Mononuclear cell (primary cell): ENCODE results near the gene FBP1. TPM values are rescaled to one million over a fixed set of nuclear protein-coding genes. Genes with fewer than 3 reads are reported as not detected.
"Not testable (repeated sequence)": the region's sequence is repeated elsewhere in the genome, so short reads cannot be mapped to it uniquely, and the experiment has no call there.

Experiments
- H3K27me3 ChIP-seq: 2 replicates; pipeline ENCODE4 v1.6.0; 2011; ENCODE audit warnings: low read length, control low read depth; ENCODE audit not compliant: insufficient read depth
- H3K4me1 ChIP-seq: 2 replicates; pipeline ENCODE4 v1.5.1; 2011; ENCODE audit warnings: mild to moderate bottlenecking, low read length, control low read depth; ENCODE audit not compliant: insufficient read depth
- H3K4me3 ChIP-seq: 2 replicates; pipeline ENCODE4 v1.5.1; 2011; ENCODE audit warnings: mild to moderate bottlenecking, low read length, moderate library complexity
- H3K9me3 ChIP-seq: 2 replicates; pipeline ENCODE4 v1.5.1; 2011; ENCODE audit warnings: low read depth, mild to moderate bottlenecking, control low read depth, low read length
- total RNA-seq: library from RNA; depleted of rRNA; stranded (reverse); fragments of >200 nt; gene quantifications from one replicate; pipeline ENCODE4 v1.2.3, GENCODE V29; 2012

Gene FBP1
- total RNA-seq, 1 donor = 12.2 TPM

DNA sequence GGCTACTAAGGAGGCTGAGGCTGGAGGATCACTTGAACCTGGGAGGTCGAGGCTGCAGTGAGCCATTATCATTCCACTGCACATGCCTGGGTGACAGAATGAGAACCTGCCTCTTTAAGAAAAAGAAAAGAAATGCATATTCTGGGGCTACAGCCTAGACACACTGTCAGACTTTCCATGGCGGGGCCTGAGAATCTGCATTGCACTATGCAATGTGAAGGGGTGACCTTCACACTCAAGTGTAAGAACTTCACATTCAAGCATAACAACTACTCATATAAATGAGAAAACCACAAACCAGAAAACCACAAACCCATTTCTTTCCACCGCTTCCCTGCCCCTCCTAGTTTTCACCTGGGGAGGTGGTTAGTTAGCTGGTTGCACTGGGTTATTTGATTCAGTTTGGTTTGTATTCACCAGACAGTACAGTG lies 27.7 kb downstream of the FBP1 start:
- Histone ChIP-seq H3K4me3 (no peak overlapping the region), H3K27me3 (no peaks in the 10 kb centered on the region), H3K9me3 (no peaks in the 10 kb centered on the region), H3K4me1 (peaks cover 8% of the 10 kb centered on the region)

DNA sequence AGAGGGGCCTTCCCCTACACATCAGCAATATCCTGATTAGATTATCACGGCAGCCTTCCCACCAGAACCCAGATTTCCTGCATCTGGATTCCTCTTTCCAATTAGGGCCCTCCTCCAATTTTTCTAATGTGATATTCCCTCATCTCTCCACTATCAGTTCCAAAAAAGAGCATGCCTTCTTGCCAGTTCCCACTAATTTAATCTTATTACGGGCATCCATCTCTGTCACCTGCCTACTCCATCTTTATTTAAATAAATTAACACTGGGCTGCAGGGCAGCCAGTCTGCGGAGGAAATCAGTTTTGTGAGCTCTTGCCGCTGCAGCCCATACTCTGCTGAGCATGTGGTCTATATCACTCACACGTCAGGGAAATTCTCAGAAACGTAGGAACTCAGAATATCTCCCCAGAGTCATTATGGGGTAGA lies 29.1 kb downstream of the FBP1 start:
- no peaks in the 10 kb centered on the region for H3K9me3 ChIP-seq
- no peaks in the 10 kb centered on the region for H3K27me3 ChIP-seq
- H3K4me1 ChIP-seq = peaks cover 8% of the 10 kb centered on the region
- H3K4me3 ChIP-seq = no peak overlapping the region

DNA sequence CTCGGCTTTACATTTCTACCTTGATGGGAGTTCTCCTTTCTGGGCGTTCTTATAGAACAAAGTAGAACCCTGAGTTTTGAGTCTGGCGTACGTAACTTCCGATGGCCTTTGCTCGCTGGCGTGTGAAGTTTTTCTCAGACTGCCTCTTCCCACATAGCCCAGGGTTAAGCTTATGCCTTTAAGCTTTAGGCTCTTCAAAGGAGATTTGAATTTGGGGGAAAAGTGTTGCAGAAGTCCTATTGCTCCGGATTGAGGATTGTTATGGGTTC lies 32.0 kb downstream of the FBP1 start:
- H3K27me3 ChIP-seq = no peaks in the 10 kb centered on the region
- no peak overlapping the region for H3K4me3 ChIP-seq
- H3K9me3 ChIP-seq = no peaks in the 10 kb centered on the region
- H3K4me1 ChIP-seq = peaks cover 8% of the 10 kb centered on the region

DNA sequence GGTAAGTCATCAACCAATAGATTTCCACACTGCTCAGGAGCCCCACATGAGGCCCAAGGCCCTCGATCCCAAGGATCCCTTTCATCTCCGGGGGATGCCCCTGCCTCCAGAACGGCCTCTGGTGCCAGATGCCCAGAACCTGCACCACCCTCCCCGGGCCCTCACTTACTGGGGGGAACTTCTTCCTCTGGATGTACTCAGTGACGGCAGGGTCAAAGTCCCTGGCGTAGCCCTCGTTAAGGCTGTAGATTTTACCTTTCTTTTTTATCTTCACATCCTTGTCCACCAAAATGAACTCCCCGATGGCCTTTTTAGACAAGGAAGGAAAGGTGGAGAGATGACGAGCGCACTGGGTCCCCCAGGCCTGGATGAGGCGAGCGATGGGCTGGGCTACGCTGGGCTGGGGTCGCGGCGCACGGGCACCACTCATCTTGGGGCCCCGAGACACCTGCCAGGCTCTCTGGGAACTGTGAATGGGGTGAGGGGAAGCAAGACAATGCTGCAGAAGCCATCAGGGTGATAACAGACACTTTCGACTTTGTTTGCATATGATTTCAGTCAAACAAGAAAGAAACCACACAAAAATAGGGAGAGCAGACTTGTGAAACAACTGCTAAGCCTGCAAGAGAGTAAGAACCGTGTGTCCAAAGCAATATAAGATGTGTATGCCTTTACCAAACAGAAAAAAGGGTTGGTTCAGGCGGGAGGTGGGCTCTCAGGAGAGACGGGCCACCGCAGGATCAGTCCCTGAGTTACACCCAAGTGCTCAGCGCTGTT lies 32.5 kb downstream of the FBP1 start:
- H3K27me3 ChIP-seq = no peaks in the 10 kb centered on the region
- no peak overlapping the region for H3K4me3 ChIP-seq
- H3K4me1 ChIP-seq = peaks cover 5% of the 10 kb centered on the region
- no peaks in the 10 kb centered on the region for H3K9me3 ChIP-seq

DNA sequence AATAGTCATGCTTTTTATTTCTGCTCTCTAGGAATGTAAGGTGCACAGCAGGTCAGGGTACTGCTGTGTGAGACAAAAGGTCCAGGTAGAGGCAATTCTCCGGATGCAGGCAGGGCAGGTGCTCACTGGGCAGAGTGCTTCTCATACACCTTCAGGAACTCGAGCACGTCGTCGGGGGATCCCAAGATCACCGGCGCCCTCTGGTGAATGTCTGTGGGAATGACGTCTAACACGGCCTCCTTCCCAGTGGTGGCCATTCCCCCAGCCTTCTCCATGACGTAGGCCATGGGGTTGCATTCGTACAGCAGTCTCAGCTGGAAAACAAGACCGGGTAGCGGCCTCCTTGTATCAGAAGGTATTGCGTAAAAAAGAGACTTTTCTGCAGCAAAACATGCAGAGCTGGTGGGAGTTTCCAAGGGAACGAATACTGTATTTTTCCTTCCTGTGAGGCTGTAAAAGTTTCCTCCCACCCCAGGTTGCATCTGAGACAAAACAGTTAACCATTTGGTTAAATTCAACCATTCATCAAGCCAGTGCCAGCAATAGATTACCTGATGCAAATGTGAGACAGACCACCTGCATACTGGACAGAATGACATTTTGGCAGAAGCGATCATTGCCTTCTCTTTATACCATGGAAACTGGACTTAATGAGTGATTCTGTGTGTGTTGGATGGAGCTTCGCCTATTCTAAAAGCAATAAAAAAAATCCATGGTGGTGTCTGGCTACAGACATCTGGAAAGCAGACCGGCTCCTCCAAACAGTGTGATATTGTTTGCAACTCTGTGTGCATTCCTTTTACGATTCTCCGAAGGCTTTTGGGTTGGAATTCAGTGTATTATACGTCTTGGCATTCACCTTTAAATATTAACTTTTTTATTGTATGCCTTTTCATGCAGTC lies 35.8 kb downstream of the FBP1 start:
- Histone ChIP-seq H3K9me3 (no peaks in the 10 kb centered on the region), H3K27me3 (no peaks in the 10 kb centered on the region), H3K4me1 (no peaks in the 10 kb centered on the region), H3K4me3 (no peak overlapping the region)

DNA sequence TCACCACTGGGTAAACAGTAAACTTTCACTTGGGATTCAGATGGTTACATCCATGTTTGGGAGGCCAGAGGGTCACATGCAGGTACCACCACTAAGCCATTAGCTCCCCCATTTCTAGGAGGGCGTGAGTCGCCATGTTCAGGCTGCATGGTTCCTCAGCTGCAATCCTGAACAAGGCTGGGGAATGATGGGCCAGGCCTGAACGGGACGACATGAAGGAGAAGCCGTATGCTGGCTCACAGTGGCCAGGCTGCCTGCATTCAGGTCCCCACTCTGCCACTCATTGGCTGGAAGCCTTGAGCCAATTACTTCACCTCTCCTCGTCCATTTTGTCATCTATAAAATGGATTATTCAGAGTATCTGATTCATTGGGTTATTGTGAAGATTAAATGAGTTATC lies 36.7 kb downstream of the FBP1 start:
- H3K4me3 ChIP-seq = no peak overlapping the region
- no peaks in the 10 kb centered on the region for H3K9me3 ChIP-seq
- H3K4me1 ChIP-seq = no peaks in the 10 kb centered on the region
- H3K27me3 ChIP-seq = no peaks in the 10 kb centered on the region

DNA sequence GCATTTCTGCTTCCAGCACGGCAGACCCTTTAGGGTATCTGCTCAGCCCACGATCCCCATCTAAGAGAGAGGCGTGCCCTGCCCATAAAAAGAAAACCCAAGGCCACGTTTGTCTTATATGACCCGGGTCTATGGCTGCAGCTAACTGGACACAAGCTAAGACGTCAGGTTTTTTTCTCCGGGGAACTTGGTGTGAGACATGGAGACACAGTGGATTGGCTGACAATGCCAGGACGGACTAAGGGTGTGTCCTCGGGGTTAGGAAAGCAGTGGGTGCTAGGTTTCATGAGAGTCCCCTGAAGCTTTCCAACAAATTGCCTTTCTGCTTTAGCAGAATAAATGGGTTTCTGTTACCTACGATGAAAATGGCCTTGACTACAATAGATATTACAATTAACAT lies 38.6 kb downstream of the FBP1 start:
- Histone ChIP-seq H3K4me1 (no peaks in the 10 kb centered on the region), H3K9me3 (no peaks in the 10 kb centered on the region), H3K4me3 (no peak overlapping the region), H3K27me3 (no peaks in the 10 kb centered on the region)

DNA sequence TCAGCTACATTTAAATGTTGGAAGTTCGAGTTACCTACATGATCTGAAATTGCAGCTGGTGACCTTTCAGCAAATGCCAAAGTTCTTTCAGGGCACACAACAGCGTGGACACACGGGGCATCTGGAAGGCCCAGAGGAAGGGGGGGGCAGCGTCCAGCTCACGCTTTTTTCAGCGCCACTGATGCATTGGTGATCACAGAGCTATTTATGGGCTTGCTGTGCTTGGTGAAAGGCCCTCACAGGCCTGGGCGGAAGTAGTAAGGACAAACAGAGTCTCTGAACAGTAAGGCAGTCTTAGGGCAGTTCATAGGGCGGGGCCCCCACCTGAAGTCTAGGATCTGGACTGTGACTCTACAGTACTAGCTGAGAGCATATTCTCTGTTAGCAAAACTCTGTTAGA lies 39.1 kb downstream of the FBP1 start:
- no peaks in the 10 kb centered on the region for H3K4me1 ChIP-seq
- H3K4me3 ChIP-seq = no peak overlapping the region
- H3K9me3 ChIP-seq = no peaks in the 10 kb centered on the region
- no peaks in the 10 kb centered on the region for H3K27me3 ChIP-seq

DNA sequence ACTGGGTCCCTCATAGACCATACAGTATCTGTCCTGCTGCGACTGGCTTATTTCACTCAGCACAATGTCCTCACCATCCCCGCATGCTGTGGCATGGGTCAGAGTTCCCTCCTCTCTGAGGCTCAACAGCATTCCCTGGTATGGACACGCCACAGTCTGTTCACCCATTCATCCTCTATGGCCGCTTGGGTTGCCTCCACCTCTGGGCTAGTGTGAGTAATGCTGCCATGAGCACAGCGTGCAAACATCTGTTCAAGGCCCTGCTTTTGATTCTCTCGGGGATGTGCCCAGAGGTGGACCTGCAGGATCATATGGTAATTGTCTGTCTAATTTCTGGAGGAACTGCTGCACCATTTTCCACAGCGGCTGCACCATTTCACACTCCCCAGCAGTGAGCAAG lies 40.2 kb downstream of the FBP1 start:
- no peak overlapping the region for H3K4me3 ChIP-seq
- no peaks in the 10 kb centered on the region for H3K9me3 ChIP-seq
- H3K27me3 ChIP-seq = no peaks in the 10 kb centered on the region
- no peaks in the 10 kb centered on the region for H3K4me1 ChIP-seq

DNA sequence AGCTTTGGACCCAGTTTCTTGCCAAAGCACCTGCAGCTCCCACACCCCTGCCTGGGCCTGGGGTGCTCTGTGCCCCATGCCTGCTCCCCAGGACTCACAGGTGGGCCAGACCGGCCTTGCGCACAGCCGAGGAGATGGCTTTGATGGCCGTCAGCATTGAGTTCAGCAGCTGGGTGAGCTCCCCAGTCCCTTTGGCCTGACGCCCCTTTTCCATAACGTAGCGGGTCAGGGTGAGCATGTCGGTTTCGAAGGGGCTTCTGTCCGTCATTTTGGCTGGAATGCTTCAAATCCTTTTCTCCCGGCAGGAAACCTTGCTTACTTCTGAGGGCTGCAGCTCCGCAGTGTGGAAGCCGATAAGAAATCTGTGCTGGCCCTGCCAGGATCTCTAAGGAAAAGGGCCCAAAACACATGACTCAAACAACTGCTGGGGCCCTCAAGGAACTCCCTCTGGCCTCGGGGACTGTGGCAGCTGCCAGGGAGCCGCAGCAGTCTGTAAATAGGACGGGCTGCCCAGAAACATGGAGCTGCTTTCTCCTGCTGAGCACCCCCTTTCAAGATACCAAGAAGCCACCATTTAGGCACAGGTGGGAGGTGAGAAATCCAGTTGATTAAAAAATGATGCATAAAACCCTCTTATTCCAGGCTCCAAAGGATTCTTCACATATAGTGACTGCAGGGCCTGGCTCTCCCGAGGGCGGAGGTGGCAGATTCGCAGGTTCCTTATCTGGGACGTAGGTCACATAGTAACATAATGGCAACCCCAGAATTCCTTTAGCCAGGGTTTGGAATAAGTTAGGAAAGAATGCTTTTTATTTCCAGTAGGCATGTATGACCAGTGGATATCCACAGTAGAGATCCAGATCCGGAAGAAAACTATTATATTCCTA lies 45.6 kb downstream of the FBP1 start, which contains the start of gene FBP2:
Gene FBP2 (minus strand): TSS at position 366 of the 887 bp plus-strand sequence. CDS start 98 bp downstream, at position 268.
- H3K9me3 ChIP-seq = no peaks in the 10 kb centered on the region
- H3K4me1 ChIP-seq = no peaks in the 10 kb centered on the region
- H3K4me3 ChIP-seq = no peak within 1 kb of the TSS
- H3K27me3 ChIP-seq = no peaks in the 10 kb centered on the region

DNA sequence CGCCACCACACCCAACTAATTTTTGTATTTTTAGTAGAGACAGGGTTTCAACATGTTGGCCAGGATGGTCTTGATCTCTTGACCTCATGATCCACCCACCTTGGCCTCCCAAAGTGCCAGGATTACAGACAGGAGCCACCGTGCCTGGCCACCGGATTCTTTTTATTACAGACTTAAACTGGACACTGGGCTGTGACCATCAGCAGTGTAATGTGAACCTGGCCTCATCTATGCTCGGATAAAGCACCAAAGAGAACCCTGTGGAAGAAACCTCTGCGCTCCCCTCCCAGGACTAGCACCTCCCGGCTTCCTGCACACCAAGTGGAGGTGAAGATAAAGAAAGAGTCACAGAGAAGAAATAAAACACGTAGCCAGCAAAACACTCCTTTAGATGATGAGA lies 46.6 kb downstream of the FBP1 start:
- not testable (repeated sequence) for H3K27me3 ChIP-seq

DNA sequence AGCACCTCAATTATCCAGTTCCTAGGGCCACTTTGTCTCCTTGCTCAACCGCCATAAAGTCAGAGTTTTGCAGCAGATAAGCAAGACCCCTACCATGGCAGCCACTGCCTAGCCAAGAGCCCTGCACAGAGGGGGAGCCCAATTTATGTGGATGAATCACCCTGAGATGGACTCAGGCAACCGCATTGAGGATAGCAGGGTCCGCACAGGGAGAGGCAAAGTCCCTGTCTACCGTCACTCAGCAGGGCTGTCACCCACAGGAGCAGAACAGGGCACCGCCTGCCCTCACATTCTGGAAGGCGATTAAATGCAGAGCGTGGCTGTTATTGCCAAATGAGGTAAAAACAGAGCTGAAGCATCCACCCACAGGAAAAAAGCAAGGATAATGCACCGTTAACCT lies 47.4 kb downstream of the FBP1 start:
- H3K4me3 ChIP-seq = no peak overlapping the region
- peaks cover 1% of the 10 kb centered on the region for H3K4me1 ChIP-seq
- H3K27me3 ChIP-seq = no peaks in the 10 kb centered on the region
- H3K9me3 ChIP-seq = no peaks in the 10 kb centered on the region

More for the DNA sequence above, 46.6 kb downstream of the FBP1 start:
- not testable (repeated sequence) for H3K4me1 ChIP-seq, H3K9me3 ChIP-seq, H3K4me3 ChIP-seq

DNA sequence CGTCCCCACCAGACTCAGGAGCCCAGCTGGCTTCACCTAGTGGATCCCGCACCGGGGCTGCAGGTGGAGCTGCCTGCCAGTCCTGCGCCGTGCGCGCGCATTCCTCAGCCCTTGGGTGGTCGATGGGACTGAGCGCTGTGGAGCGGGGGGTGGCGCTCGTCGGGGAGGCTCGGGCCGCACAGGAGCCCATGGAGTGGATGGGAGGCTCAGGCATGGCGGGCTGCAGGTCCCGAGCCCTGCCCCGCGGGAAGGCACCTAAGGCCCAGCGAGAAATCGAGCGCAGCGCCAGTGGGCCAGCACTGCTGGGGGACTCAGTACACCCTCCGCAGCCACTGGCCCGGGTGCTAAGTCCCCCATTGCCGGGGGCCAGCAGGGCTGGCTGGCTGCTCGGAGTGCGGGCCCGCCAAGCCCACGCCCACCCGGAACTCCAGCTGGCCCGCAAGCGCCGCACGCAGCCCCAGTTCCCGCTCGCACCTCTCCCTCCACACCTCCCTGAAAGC lies 48.2 kb downstream of the FBP1 start:
- H3K4me3 ChIP-seq, H3K27me3 ChIP-seq, H3K9me3 ChIP-seq, H3K4me1 ChIP-seq: not testable (repeated sequence)

DNA sequence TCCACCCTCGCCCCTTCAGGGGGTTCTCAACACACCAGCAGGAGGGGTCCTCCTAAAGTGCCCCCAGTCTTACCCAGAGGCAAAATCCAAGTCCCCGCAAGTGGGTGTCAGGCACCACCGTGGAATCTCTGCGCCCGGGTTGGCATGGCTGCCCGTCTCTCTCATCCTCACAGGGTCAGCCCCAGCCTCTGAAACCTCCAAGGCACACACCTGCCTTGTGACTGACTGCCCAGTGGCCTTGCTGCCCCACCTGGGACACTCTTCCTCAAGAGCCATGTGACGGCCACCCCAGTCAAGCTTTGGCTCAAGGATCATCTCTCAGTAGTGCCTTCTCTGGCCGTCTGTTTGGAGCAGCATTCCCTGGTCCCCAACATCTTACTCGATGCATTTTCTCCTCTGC lies 50.6 kb downstream of the FBP1 start:
- Histone ChIP-seq H3K4me3 (no peak overlapping the region), H3K27me3 (no peaks in the 10 kb centered on the region), H3K9me3 (no peaks in the 10 kb centered on the region), H3K4me1 (peaks cover 7% of the 10 kb centered on the region)

DNA sequence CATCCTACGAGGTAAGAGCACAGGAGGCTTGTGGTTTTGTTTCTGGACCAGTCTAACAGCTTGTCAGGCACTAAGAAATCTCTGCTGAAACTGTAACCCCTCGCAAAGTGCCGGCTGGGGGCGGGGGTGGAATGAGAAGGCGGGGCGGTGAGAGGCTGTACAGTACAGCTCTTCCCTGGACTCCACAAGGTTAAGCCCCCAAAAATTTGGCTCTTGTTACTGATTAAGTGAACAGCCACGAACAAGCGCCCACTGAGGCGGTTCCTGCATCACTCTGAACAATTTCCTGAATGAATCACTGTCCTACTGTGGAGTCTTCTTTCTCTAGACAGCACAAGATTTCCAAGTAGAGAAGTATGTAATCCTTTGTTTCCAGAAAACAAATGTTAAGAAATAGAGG lies 52.5 kb downstream of the FBP1 start:
- Histone ChIP-seq H3K4me1 (peaks cover 7% of the 10 kb centered on the region), H3K4me3 (no peak overlapping the region), H3K9me3 (no peaks in the 10 kb centered on the region), H3K27me3 (no peaks in the 10 kb centered on the region)
